GM23338 (cell line): ENCODE data around the gene SLC24A4.

Experiments used
- CREB1 ChIP-seq: fragments of 250-450 bp; sonication (Bioruptor Pico); IDR thresholded peaks from 2 replicates; pipeline ENCODE4 v1.5.0; 2020; ENCODE audit warnings: low read depth, mild to moderate bottlenecking, moderate library complexity
- EZH2 ChIP-seq: fragments of 200-600 bp; sonication (generic); IDR thresholded peaks from one replicate; pipeline ENCODE4 v1.8.0; 2017; ENCODE audit warnings: antibody characterized with exemption, mild to moderate bottlenecking, low read depth; ENCODE audit not compliant: unreplicated experiment
- EZH2phosphoT487 ChIP-seq: fragments of 200-600 bp; sonication (generic); IDR thresholded peaks from one replicate; pipeline ENCODE4 v1.8.1; 2018; ENCODE audit warnings: antibody characterized with exemption; ENCODE audit not compliant: unreplicated experiment
- JUNB ChIP-seq: IDR thresholded peaks from one replicate; pipeline ENCODE4 v1.6.1; 2016; ENCODE audit warnings: antibody characterized with exemption; ENCODE audit not compliant: unreplicated experiment
- POLR2AphosphoS5 ChIP-seq: IDR thresholded peaks from 2 replicates; pipeline ENCODE4 v1.6.1; 2016; ENCODE audit warnings: antibody characterized with exemption, low read depth
- ZNF114 ChIP-seq: fragments of 250-450 bp; sonication (Bioruptor Pico); IDR thresholded peaks from 2 replicates; pipeline ENCODE4 v1.5.0; 2020; ENCODE audit warnings: mild to moderate bottlenecking, moderate library complexity
- TF ChIP-seq, protein P1 (sequence below), 2 experiments: fragments of 200-600 bp in 1 of 2; sonication (generic) in 1 of 2; conservative IDR thresholded peaks; 2 replicates each; pipeline versions ENCODE4 v1.5.1 to v1.6.1; 2016 to 2017; ENCODE audit warnings: antibody characterized with exemption in 2 of 2, low read depth in 2 of 2, mild to moderate bottlenecking in 2 of 2, moderate library complexity in 1 of 2
- TF ChIP-seq, protein P2 (sequence below): IDR thresholded peaks from one replicate; pipeline ENCODE4 v1.6.1; 2018; ENCODE audit warnings: antibody characterized with exemption; ENCODE audit not compliant: unreplicated experiment
- TF ChIP-seq, protein P3 (sequence below): IDR thresholded peaks from 2 replicates; pipeline ENCODE4 v1.6.1; 2016; ENCODE audit warnings: antibody characterized with exemption

DNA sequence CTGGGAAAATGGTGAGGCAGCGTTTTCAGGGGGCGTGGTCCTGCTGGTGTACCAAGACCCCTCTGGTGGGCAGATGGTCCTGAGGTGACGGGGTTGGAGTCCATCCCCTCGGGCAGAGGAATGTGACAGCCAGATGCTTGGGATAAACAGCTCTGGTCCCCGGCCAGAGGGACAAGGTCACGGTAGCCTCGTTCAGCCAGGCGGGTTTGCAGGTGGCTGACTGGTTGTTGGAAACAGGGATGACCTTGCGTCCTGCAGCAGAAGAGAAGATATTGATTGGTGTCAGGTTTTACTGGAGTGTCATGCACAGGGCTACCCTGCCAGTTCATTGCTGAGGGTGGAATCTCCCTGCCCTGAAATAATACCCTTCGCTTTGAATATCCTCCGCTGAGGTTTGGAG lies 43.3 kb downstream of the SLC24A4 start:
- TF ChIP-seq, protein P1, sequence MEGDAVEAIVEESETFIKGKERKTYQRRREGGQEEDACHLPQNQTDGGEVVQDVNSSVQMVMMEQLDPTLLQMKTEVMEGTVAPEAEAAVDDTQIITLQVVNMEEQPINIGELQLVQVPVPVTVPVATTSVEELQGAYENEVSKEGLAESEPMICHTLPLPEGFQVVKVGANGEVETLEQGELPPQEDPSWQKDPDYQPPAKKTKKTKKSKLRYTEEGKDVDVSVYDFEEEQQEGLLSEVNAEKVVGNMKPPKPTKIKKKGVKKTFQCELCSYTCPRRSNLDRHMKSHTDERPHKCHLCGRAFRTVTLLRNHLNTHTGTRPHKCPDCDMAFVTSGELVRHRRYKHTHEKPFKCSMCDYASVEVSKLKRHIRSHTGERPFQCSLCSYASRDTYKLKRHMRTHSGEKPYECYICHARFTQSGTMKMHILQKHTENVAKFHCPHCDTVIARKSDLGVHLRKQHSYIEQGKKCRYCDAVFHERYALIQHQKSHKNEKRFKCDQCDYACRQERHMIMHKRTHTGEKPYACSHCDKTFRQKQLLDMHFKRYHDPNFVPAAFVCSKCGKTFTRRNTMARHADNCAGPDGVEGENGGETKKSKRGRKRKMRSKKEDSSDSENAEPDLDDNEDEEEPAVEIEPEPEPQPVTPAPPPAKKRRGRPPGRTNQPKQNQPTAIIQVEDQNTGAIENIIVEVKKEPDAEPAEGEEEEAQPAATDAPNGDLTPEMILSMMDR (conservative IDR thresholded peaks at IDR 0.05; ENCODE audit: low read depth in 2 of 2) = no peak
- TF ChIP-seq EZH2phosphoT487 = no peak
- no peak for TF ChIP-seq POLR2AphosphoS5
- TF ChIP-seq EZH2 = no peak
- TF ChIP-seq, protein P2, sequence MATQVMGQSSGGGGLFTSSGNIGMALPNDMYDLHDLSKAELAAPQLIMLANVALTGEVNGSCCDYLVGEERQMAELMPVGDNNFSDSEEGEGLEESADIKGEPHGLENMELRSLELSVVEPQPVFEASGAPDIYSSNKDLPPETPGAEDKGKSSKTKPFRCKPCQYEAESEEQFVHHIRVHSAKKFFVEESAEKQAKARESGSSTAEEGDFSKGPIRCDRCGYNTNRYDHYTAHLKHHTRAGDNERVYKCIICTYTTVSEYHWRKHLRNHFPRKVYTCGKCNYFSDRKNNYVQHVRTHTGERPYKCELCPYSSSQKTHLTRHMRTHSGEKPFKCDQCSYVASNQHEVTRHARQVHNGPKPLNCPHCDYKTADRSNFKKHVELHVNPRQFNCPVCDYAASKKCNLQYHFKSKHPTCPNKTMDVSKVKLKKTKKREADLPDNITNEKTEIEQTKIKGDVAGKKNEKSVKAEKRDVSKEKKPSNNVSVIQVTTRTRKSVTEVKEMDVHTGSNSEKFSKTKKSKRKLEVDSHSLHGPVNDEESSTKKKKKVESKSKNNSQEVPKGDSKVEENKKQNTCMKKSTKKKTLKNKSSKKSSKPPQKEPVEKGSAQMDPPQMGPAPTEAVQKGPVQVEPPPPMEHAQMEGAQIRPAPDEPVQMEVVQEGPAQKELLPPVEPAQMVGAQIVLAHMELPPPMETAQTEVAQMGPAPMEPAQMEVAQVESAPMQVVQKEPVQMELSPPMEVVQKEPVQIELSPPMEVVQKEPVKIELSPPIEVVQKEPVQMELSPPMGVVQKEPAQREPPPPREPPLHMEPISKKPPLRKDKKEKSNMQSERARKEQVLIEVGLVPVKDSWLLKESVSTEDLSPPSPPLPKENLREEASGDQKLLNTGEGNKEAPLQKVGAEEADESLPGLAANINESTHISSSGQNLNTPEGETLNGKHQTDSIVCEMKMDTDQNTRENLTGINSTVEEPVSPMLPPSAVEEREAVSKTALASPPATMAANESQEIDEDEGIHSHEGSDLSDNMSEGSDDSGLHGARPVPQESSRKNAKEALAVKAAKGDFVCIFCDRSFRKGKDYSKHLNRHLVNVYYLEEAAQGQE = no peak
- TF ChIP-seq ZNF114 (CRISPR knock-in tag) = no peak
- no peak for TF ChIP-seq CREB1 (CRISPR knock-in tag)
- no peak for TF ChIP-seq JUNB
- TF ChIP-seq, protein P3, sequence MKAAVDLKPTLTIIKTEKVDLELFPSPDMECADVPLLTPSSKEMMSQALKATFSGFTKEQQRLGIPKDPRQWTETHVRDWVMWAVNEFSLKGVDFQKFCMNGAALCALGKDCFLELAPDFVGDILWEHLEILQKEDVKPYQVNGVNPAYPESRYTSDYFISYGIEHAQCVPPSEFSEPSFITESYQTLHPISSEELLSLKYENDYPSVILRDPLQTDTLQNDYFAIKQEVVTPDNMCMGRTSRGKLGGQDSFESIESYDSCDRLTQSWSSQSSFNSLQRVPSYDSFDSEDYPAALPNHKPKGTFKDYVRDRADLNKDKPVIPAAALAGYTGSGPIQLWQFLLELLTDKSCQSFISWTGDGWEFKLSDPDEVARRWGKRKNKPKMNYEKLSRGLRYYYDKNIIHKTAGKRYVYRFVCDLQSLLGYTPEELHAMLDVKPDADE = no peak
